ENCODE data around the gene CHPT1.
A peak's percentile ranks its signal among the peaks of the same experiment; 100 is the strongest.

CHPT1 gene

GRCh38 chr12:101743242-101743641, 45.8 kb downstream of the CHPT1 start:
- in situ Hi-C loops (cut with MboI; ENCODE audit: low sequenced_read_pairs, unreplicated experiment), result no loop called here
- DNase-seq (ENCODE audit: low spot score), result no peak
- TF ChIP-seq CTCF (IDR thresholded peaks at IDR 0.05; ENCODE audit: borderline replicate concordance, control extremely low read depth, extremely low read depth, insufficient read depth, missing control alignments), result no peak

GRCh38 chr12:101743724-101744472, 46.5 kb downstream of the CHPT1 start:
- no peak for TF ChIP-seq CTCF (IDR thresholded peaks at IDR 0.05; ENCODE audit: borderline replicate concordance, control extremely low read depth, extremely low read depth, insufficient read depth, missing control alignments)
- DNase-seq (ENCODE audit: low spot score), result peak; percentile 21
- in situ Hi-C loops (cut with MboI; ENCODE audit: low sequenced_read_pairs, unreplicated experiment), result no loop called here

GRCh38 chr12:101745481-101745880, 48.0 kb downstream of the CHPT1 start:
- TF ChIP-seq CTCF (IDR thresholded peaks at IDR 0.05; ENCODE audit: borderline replicate concordance, control extremely low read depth, extremely low read depth, insufficient read depth, missing control alignments), result no peak
- in situ Hi-C loops (cut with MboI; ENCODE audit: low sequenced_read_pairs, unreplicated experiment), result no loop called here
- no peak for DNase-seq (ENCODE audit: low spot score)

GRCh38 chr12:101746196-101746595, 48.8 kb downstream of the CHPT1 start:
- no peak for TF ChIP-seq CTCF (IDR thresholded peaks at IDR 0.05; ENCODE audit: borderline replicate concordance, control extremely low read depth, extremely low read depth, insufficient read depth, missing control alignments)
- no peak for DNase-seq (ENCODE audit: low spot score)
- in situ Hi-C loops (cut with MboI; ENCODE audit: low sequenced_read_pairs, unreplicated experiment), result no loop called here

GRCh38 chr12:101746661-101747060, 49.2 kb downstream of the CHPT1 start:
- no peak for TF ChIP-seq CTCF (IDR thresholded peaks at IDR 0.05; ENCODE audit: borderline replicate concordance, control extremely low read depth, extremely low read depth, insufficient read depth, missing control alignments)
- no peak for DNase-seq (ENCODE audit: low spot score)
- in situ Hi-C loops (cut with MboI; ENCODE audit: low sequenced_read_pairs, unreplicated experiment), result no loop called here

- in situ Hi-C loops (cut with MboI; ENCODE audit: low sequenced_read_pairs, unreplicated experiment), result no loop called here
- TF ChIP-seq CTCF (IDR thresholded peaks at IDR 0.05; ENCODE audit: borderline replicate concordance, control extremely low read depth, extremely low read depth, insufficient read depth, missing control alignments), result no peak
- DNase-seq (ENCODE audit: low spot score), result no peak
These were observed 50.3 kb downstream of the CHPT1 start for GRCh38 chr12:101747697-101748096.
